ENCODE results near the gene PRKCE. TPM values are rescaled to one million over a fixed set of nuclear protein-coding genes. Genes with fewer than 3 reads are reported as not detected.

PRKCE gene
- total and polyA plus RNA-seq, 7 donors: 3.0 to 21.9 (median 15.8) TPM

GRCh38 chr2:45622336-45623075 is 29.0 kb upstream of the PRKCE start:
- no peaks in the 10 kb centered on the region for H3K36me3 ChIP-seq
- 89 to 93% methylated on average over 6 of the region's 6 CpGs for WGBS, 2 donors
- no peak overlapping the region for H3K27ac ChIP-seq
- H3K4me3 ChIP-seq: no peak overlapping the region
- H3K27me3 ChIP-seq: no peaks in the 10 kb centered on the region
- peaks cover 0 to under 1% (median 0%) of the 10 kb centered on the region in 4 donors for H3K4me1 ChIP-seq
- intact Hi-C loops (cut with DNase I): no loop called here
- DNase-seq: no peak
- no peaks in the 10 kb centered on the region for H3K9me3 ChIP-seq
- no peak for TF ChIP-seq EP300 (IDR thresholded peaks at IDR 0.05)
- no peak for TF ChIP-seq CTCF (IDR thresholded peaks at IDR 0.05)
- no peak for TF ChIP-seq POLR2A (IDR thresholded peaks at IDR 0.05)
- no peak for TF ChIP-seq POLR2AphosphoS5 (IDR thresholded peaks at IDR 0.05)

- Histone ChIP-seq H3K9me3 (no peaks in the 10 kb centered on the region), H3K27me3 (no peaks in the 10 kb centered on the region), H3K36me3 (no peaks in the 10 kb centered on the region), H3K4me1 (no peaks in the 10 kb centered on the region), H3K4me3 (no peak overlapping the region), H3K27ac (no peak overlapping the region)
- WGBS, 2 donors: 85 to 89% methylated on average over 3 of the region's 3 CpGs
- intact Hi-C loops (cut with DNase I): no loop called here
- TF ChIP-seq POLR2AphosphoS5 (IDR thresholded peaks at IDR 0.05) (no peak), POLR2A (IDR thresholded peaks at IDR 0.05) (no peak), CTCF (IDR thresholded peaks at IDR 0.05) (no peak)
- no peak for DNase-seq
Observed at GRCh38 chr2:45623098-45623497, 28.4 kb upstream of the PRKCE start.

- DNase-seq: no peak
- no peaks in the 10 kb centered on the region for H3K27me3 ChIP-seq
- no peaks in the 10 kb centered on the region for H3K4me1 ChIP-seq
- intact Hi-C loops (cut with DNase I): no loop called here
- no peaks in the 10 kb centered on the region for H3K9me3 ChIP-seq
- H3K27ac ChIP-seq: no peak overlapping the region
- TF ChIP-seq POLR2A (IDR thresholded peaks at IDR 0.05) (no peak), EP300 (IDR thresholded peaks at IDR 0.05) (no peak), CTCF (IDR thresholded peaks at IDR 0.05) (no peak), POLR2AphosphoS5 (IDR thresholded peaks at IDR 0.05) (no peak)
- H3K36me3 ChIP-seq: no peaks in the 10 kb centered on the region
- H3K4me3 ChIP-seq: no peak overlapping the region
Observed at GRCh38 chr2:45625824-45626223, 25.7 kb upstream of the PRKCE start.

GRCh38 chr2:45626387-45627221 is 24.9 kb upstream of the PRKCE start:
- Histone ChIP-seq H3K27me3 (no peaks in the 10 kb centered on the region), H3K36me3 (no peaks in the 10 kb centered on the region), H3K4me1 (no peaks in the 10 kb centered on the region), H3K27ac (no peak overlapping the region), H3K4me3 (no peak overlapping the region), H3K9me3 (no peaks in the 10 kb centered on the region)
- TF ChIP-seq POLR2AphosphoS5 (IDR thresholded peaks at IDR 0.05) (no peak), CTCF (IDR thresholded peaks at IDR 0.05) (no peak), POLR2A (IDR thresholded peaks at IDR 0.05) (no peak), EP300 (IDR thresholded peaks at IDR 0.05) (no peak)
- WGBS, 2 donors: 38 to 76% methylated on average over 8 of the region's 8 CpGs
- intact Hi-C loops (cut with DNase I): no loop called here
- no peak for DNase-seq

Measured in sigmoid colon (tissue), 7 donors.